CD4-positive, alpha-beta T cell treated with Interleukin-21 for 1 hour (primary cell): Measurements from ENCODE around the gene DPM3.
A peak's percentile ranks its signal among the peaks of the same experiment; 100 is the strongest.
"Not testable (repeated sequence)": the region's sequence is repeated elsewhere in the genome, so short reads cannot be mapped to it uniquely, and the experiment has no call there.

Experiments used
- DNase-seq: peaks from one replicate; pipeline ENCODE4 v3.0.0-alpha.2; 2020

The DPM3 gene, protein sequence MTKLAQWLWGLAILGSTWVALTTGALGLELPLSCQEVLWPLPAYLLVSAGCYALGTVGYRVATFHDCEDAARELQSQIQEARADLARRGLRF

DNA sequence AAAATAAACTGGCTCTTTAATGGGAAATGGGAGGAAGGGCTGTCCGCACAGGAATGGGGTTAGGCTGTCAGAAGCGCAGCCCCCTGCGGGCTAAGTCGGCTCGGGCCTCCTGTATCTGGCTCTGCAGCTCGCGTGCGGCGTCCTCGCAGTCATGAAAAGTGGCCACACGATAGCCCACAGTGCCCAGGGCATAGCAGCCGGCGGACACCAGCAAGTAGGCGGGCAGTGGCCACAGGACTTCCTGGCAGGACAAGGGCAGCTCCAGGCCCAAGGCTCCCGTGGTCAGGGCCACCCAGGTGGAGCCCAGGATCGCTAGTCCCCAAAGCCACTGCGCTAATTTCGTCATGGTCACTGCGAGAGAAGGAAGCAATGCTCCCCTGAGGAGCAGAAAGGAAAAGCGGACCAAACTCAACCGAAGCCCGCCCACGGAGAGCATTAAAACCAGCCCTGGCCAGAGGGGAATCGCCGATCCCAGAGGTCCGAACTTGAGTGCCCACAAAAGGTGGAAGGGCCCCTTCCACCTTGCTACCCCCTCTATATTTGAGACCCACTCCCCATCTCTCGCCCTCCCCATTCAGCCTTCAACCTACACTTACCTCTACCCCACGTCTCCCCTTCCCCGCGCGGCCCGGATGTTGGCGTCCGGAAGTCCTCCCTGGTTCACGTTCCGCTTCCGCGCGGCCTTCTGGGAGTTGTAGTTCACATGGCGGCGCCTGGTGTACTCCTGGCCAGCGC lies at the start of gene DPM3:
Gene DPM3, minus strand, starts transcription at position 637 of the 735 bp plus-strand sequence. Its CDS starts 291 bp downstream, at position 346.
- DNase-seq, result peak; percentile 89

DNA sequence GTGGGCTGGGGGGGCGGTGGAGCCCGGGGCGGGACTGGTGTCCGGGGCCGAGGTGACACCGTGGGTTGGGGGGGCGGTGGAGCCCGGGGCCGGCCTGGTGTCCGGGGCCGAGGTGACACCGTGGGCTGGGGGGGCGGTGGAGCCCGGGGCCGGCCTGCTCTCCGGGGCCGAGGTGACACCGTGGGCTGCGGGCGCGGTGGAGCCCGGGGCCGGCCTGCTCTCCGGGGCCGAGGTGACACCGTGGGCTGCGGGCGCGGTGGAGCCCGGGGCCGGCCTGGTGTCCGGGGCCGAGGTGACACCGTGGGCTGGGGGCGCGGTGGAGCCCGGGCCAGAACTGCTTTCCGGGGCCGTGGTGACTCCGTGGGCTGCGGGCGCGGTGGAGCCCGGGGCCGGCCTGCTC lies 49.6 kb upstream of the DPM3 start:
- not testable (repeated sequence) for DNase-seq

DNA sequence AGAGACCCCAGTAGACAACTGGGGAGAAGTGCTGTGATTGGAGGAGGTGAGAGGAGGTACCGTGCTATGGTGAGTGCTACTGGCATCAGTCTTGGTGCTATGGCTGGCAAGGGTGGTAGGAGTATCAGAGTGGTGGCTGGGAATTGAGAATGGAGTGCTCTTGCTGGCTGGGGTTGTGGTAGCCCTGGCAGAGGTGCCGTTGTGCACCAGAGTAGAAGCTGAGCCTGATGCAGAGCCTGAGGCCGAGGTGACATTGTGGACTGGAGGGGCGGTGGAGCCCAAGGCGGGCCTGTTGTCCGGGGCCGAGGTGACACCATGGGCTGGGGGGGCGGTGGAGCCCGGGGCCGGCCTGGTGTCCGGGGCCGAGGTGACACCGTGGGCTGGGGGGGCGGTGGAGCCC lies 47.9 kb upstream of the DPM3 start:
- DNase-seq, result no peak

DNA sequence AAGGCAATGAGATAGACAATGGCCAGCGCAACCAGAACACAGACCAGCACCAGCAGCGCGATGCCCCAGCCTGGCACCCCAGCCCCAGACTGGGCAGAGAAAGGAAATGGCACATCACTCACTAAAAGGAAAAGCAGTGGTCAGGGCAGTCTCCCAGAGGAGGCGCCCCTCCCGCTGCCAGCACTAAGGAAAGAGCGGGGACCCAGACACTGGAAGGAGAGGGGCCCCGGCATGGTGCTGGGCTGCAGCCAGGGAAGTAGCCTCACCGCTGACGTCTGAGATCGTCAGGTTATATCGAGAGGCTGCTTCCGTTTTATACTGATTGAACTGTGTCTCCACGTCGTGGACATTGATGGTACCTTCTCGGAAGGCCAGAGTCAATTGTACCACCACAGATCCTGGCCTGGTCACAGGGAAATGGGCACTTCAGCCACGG lies 47.1 kb upstream of the DPM3 start:
- DNase-seq, result no peak

DNA sequence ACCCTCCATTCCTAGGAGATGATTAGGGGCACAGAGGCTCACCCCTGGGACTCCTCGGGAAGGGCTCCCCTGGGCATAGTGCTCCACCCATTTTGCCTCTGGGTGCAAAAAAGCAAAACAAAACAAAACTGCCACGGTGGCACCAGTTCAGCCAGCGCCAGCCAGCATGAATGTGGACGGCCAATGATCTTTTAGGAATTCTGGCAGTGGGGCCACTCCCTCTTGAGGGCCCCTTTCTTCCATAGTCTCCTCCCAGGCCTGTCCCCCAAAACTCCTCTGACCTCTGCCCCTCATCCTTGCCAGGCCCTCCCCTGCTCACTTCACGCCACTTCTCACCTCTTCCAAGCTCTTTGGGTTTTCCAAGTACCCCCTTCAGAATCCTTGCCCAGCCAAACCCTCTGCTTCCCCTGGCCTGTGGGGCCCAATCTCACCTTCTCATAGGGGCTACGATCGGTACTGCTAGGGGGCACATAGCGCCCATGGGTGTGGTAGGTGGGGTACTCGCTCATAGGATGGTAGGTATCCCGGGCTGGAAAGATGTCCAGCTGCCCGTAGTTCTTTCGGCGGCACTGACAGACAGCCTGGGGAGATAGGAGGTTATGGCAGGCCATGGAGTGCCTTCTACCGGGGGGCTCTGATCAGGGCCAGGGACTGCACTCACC lies 46.6 kb upstream of the DPM3 start:
- DNase-seq, result no peak

GRCh38 chr1:155186067-155186793 lies 45.9 kb upstream of the DPM3 start:
- no peak for DNase-seq

- no peak for DNase-seq
Observed at GRCh38 chr1:155185783-155186066, 45.4 kb upstream of the DPM3 start.

DNA sequence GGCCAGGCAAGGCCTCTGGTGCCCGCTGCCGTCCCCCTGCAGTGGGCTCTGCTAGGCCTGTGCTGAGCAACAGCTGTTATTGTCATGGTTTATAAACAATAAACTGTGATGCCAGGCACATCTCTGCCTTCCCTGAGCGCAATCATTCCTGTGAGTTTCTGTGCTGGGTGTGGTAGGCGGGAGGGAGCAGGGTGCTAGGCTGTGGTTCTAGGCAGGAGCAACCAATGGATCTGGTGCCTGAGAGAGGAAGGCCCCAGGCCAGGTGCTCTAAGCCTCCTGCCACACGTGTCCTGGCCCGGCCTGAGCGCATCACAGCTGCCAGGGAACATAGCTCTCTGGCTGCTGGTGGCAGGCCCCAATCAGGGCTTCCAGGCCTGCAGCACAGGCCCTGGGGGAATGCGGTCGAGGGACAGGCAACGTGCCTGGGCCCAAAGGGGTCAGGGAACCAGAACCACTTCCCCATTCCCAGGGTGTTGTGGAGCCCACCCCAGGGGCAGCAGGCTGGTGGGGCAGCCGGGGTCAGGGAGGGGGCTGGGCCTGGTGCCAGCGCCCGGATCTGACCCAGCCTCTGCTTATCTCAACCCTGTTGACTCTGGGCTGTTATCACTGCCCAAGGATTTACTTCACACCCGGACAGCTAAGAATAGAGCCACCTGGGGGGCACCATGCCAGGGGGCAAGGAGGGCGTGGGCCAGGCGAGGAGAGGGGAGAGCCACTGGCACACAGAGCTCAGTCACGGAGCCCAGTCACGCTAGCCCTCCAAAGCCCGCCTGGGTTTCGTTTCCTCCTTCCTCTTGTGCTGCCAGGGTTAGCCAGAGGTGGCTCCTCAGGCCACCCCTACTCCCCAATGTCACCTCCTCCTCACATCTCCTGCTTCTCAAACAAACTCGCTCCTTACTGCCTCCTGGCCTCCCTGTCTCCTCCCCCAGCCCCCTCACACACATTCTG lies 44.8 kb upstream of the DPM3 start:
- no peak for DNase-seq

GRCh38 chr1:155184351-155184811 lies 44.0 kb upstream of the DPM3 start:
- DNase-seq, result no peak

DNA sequence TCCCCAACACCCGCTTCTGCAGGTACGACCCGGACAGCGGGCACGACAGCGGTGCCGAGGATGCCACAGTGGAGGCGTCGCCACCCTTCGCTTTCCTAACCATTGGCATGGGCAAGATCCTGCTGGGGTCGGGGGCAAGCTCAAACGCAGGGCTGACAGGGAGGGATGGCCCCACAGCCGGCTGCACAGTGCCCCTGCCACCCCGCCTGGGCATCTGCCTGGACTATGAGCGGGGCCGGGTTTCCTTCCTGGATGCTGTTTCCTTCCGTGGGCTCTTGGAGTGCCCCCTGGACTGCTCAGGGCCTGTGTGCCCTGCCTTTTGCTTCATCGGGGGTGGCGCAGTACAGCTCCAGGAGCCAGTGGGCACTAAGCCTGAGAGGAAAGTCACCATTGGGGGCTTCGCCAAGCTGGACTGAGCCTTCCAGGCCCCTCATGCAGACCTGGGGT lies 43.5 kb upstream of the DPM3 start:
- DNase-seq, result no peak

- DNase-seq, result no peak
Observed at GRCh38 chr1:155182052-155182550, 41.8 kb upstream of the DPM3 start.

- no peak for DNase-seq
Observed at GRCh38 chr1:155181371-155182051, 41.2 kb upstream of the DPM3 start.

GRCh38 chr1:155179112-155180031 lies 39.0 kb upstream of the DPM3 start:
- DNase-seq, result no peak

DNA sequence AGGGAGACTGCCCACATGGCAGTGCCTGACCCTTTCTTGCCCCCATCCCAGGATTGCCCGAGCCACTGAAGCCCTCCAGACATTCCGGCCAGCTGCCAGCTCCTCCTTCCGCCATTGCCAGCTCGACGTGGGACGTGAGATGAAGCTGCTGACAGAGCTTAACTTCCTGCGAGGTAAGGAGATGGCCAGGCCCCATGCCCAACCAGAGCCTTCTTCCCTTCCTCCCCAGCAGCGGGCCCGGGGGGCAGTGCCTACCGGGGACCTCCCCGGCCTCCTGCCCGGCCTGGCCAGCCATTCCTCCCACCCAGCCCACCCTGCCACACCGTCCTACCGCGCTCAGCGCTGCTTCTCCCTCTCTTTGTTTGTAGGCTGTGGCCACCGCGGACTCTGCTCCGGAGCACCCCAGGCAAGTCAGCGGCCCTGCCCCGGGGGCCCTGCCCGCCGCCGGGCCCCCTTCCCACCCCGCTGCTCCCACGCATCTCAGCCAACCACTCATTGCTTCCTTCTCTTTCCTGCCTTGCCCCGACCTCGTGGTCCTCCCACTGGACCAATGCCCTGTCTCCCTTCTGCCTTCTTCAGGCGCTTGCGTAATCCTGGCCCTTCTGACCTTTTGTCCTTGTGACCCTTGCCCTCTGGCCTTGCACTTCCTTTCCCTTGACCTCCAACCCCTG lies 38.2 kb upstream of the DPM3 start:
- DNase-seq, result no peak

DNA sequence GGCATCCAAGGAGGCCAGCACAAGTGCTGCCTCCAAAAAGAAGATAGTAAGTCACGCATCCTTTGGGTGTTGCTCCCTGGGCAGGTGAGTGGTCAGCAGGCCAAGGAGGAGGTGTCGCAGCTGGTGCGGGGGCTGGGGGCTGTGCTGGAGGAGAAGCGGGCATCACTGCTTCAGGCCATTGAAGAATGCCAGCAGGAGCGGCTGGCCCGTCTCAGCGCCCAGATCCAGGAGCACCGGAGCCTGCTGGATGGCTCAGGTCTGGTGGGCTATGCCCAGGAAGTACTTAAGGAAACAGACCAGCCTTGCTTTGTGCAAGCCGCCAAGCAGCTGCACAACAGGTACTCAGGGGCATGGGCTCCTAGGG lies 37.6 kb upstream of the DPM3 start:
- no peak for DNase-seq

GRCh38 chr1:155177192-155177917 lies 37.0 kb upstream of the DPM3 start:
- DNase-seq, result no peak

GRCh38 chr1:155176544-155177071 lies 36.3 kb upstream of the DPM3 start:
- DNase-seq, result peak; percentile 84

GRCh38 chr1:155175927-155176371 lies 35.6 kb upstream of the DPM3 start:
- no peak for DNase-seq
